ENCODE data around the gene RAMACL.

The RAMACL gene

DNA sequence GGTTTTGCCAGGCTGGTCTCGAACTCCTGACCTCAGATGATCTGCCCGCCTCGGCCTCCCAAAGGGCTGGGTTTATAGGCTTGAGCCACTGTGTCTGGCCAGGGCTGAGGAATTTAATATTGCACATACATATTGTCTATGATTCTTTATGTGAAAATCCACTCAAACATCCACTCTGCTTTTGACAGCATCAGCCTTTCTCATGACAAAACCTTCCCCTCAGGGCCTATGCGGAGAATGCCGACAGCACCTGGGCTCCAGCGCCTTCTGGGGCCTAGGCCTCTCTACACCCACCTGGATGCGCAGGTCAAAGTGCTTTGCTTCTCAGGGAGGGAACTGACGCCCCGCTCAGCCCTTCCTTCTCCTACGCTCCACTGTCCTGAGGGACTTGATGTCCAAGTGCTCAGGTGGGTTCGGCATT, 5.4 kb downstream of the RAMACL start:
- H3K4me3 ChIP-seq (ENCODE audit: low read length), result no peak overlapping the region

DNA sequence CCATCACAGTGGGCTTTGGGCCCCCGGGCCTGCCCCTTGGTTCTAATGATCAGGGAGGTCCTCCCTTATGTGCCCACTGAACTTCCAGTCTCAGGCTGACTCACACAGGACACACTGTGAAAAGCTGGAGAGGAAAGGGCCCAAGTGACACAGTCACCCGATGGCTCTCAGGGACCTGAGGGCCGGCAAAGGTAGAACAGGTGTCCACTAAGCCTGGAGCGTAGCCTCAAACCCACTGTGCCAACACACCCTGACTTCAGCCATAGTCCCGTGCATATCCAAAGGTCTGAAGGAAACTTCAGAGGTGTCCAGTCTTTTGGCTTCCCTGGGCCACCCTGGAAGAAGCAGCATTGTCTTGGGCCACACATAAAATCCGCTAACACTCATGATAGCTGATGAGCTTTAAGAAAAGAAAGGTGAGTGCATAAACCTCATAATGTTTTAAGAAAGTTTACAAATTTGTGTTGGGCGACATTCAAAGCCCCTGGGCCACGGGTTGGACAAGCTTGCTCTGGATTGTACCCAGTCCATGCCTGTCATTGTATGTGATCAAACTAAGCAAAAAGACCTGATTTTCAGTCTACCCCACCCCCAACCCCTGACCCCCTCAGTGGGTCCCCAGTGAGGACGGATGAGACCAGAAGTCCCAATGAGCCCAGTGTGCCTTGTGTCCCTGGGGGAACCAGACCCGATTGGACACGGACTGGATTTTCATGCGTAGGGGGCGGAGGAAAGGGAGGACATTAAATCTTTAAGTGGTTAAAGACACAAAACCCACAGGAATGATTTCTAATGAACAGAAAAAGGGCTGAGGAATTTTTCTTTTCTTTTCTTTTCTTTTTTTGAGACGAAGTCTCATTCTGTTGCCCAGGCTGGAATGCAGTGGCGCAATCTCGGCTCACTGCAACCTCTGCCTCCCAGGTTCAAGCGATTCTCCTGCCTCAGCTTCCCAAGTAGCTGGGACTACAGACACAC, 6.1 kb downstream of the RAMACL start:
- DNase-seq (ENCODE audit: low read depth, low spot score), result no peak
- H3K4me3 ChIP-seq (ENCODE audit: low read length), result no peak overlapping the region

More for the DNA sequence above, 5.4 kb downstream of the RAMACL start:
- DNase-seq (ENCODE audit: low read depth, low spot score), result no peak

DNA sequence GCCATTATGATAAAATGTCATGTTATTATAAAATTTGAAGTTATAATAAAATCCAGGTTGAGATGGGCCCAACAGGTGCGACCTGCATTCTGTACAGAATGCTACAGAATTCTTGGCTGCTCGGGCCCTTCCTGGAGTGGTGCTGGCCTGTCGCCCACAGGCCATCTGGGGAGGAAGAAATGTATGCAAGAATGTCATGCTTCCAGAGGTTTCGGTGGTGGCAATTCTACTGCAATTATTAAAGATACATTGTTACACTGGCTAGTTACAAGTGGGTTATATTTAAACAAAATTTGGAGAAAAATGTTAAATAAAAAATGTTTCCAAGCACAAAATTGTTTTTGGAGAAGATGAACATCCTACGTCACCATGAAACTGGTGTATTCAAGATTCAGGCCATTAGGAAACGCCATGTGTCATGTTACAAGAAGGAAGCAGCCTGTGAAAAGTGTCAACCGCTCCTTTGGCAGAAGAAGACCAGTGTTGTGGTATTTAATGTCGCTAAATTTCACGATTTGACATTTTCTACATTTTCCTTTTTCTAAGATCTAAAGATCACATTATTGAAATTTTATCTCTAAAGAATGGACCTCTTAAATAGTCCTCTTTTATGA, 7.1 kb downstream of the RAMACL start:
- H3K4me3 ChIP-seq (ENCODE audit: low read length), result no peak overlapping the region
- DNase-seq (ENCODE audit: low read depth, low spot score), result no peak

DNA sequence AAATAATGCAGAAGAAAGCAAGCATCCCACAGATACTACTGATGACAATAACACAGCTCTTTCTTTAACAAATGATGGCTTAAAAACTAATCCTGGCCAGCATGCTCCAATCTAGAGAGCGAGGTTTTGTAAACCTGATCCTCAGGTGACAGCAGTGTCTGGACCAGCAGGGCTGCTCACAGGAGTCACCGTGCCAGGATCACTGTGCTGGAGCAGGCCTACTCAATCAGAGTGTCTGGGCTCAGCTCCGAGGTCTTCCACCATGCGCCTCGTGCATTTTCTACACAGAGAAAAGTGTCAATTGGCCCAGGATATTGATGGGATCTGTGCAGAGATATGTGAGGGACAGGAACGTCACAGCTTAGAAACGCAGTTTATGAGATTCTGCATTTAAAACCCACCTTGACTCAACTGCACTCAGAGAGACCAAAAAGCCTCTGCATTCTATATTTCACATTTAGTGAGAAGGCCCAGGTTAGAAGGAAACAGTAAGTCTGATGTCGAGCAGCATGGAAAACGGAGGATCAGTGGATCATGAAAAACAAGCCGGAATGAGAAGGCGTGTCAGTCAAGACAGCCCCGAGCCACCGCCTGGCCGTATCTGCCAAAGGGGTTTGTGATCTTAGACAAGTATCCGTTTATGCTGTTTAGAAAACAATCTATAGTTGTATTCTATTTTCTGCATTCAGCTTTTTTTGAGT, 7.8 kb downstream of the RAMACL start:
- DNase-seq (ENCODE audit: low read depth, low spot score), result no peak
- no peak overlapping the region for H3K4me3 ChIP-seq (ENCODE audit: low read length)

DNA sequence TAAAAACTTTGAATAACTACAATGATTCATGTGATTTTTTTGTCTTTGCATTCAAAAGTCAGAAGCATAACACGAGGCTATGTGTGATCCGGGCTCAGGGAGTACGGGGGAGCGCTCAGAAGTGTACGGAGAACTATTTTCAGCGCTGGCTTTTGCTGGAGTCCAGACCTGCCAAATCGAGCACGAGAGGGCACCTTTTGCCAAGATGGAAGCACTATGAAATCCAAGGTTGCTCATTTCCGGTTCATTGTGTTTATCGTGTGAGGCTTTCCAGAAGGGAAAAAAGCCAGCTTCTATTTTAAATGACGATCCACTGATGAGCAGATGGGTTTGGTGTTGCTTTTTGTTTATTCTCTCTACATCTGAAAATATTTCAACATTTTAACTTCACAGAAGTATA, 11.3 kb downstream of the RAMACL start:
- no peak for DNase-seq (ENCODE audit: low read depth, low spot score)
- no peak overlapping the region for H3K4me3 ChIP-seq (ENCODE audit: low read length)

DNA sequence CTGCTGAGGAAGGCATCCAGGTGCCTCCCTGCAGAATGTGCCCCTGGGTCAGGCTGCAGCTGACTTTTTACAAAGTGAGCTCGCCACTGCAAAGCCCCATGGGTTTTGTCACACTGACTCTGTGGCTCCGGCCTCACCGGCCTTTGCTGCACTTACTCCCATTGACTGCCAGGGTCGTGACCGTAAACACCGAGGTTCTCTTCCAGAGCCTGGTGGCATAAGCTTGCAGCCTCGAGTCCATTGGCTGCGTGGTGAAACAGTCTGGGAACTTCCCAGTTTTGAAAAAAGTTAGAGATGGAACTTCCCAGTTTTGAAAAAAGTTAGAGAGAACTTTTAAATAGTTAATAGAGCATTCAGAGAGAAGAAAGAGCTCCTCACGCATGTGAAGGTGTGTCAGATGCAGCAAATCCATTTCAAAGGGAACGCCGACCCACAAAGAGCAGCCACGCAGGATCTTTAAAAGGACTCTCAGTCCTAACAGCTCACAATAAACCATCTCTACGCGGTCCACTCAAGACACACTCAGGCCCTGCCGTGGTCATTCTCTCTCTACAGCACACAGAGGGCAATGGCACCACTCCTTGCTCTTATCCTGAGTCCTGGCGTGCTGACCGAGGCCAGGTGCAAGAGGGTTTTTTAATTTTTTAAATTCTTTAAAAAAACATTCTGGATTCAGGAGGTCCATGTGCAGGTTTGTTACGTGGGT, 12.8 kb downstream of the RAMACL start:
- no peak for DNase-seq (ENCODE audit: low read depth, low spot score)
- H3K4me3 ChIP-seq (ENCODE audit: low read length), result no peak overlapping the region

DNA sequence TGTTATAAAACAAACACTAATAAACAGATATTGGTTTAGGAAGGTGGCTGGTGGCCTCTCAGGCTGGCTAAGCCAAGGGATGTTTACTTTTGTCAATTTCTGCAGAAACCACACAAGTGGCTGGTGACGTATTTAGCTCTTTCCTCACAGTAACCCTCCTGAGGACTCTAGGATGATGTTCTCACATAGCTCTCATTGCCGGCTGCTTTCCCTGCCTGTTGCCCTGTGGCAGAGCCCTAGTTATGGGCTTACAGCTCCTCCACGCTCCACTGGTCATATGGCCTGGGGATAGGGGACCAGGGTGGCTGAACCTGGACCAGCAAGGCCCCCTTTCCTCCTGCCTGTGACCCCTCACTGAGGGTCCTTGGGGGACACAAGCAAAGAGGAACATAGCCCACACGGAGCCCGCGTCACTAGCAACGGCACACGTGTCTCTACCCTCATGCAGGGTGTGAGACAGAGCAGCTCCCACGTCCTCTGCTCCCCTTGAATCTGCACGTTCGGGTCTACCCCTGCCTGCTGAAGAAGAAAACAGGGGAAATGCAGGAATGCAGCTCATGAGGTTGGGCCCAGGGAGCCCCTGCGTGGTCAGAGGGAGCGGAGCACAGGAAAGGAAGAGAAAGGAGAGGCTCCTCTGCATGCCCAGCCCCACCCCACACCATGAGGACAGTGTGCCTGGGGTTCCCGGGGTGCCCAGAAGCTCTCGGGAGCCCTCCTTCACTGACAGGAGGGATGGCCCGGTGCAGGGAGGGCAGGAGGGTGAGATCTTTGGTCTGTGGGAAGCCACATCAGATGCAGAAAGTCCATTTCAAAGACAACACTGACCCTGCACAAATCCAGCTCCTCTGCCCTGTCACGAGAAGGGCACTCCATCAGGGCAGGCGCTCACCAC, 13.9 kb downstream of the RAMACL start:
- no peak overlapping the region for H3K4me3 ChIP-seq (ENCODE audit: low read length)
- DNase-seq (ENCODE audit: low read depth, low spot score), result no peak

DNA sequence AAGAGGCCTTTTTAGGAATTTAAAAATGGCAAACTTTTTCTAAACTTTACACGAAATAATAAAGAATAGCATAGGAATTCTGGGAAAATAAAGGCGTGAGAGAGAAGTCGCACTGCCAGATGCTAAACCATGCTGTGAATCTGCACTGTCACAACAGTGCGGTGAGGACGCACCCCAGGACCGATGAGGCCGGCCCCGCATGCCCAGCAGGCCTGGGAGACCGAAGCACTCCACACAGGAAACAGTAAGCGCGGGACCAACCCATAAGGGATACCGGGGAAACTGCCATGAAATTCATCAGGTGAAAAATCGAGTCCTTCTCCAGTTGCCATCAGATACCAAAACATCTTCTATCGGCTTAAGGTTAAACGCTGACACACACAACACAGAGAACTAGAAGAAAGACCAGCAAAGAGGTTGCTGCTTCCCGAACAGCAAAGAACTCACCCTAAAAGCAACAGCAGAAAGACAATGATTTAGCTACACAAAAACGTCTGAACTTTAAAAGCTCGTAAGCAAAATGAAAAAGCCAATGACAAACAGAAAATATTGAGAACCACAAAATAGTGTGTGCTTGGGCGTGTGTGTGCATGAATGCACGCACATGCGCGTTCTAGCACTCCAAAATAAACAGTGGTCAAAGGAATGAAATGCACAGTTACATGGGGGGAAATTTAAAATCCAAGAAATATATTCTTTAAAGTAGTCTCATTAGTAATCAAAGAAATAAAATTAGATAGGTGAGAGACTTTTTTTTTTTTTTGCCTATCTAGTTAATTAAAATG, 15.4 kb downstream of the RAMACL start:
- no peak overlapping the region for H3K4me3 ChIP-seq (ENCODE audit: low read length)
- DNase-seq (ENCODE audit: low read depth, low spot score), result no peak

DNA sequence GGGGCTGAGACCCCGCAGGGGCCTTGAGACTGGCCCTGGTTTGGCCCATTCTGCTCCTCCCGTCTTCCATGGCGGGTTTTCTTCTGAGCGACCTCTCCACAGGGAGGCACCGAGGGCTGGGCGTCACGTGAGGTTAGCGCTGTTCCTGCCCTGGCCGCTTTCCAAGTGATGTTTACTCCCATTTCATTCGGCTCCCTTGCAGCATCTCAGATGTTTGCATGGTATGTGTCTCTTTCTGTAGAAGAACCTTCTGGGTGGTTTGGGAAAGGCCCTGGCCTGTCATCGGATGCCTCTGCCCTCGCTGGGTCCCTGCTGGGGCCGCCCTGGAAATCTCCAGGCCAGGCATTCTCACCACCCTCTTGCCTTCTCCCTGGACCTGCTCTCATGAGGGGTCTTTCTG, 17.3 kb downstream of the RAMACL start:
- no peak overlapping the region for H3K4me3 ChIP-seq (ENCODE audit: low read length)
- no peak for DNase-seq (ENCODE audit: low read depth, low spot score)

DNA sequence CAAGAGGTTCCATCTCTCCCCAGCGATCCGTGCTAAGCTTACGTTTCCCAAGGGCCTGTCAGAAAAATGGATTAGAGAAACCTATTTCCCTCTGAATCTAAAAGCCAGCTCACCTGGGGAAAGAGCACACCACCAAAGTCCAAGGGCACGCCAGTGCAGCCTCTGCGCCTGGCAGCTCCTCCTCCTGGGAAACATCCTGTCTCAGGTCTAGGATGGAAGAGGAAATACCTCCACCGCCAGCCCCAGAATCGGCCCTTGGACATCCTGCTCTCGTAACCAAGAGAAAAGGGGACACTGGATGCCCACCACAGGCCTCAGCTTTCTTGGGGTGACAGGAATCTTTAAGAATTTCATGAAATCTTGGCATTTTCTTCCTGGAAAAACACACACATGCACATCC, 18.7 kb downstream of the RAMACL start:
- no peak for DNase-seq (ENCODE audit: low read depth, low spot score)
- H3K4me3 ChIP-seq (ENCODE audit: low read length), result no peak overlapping the region

DNA sequence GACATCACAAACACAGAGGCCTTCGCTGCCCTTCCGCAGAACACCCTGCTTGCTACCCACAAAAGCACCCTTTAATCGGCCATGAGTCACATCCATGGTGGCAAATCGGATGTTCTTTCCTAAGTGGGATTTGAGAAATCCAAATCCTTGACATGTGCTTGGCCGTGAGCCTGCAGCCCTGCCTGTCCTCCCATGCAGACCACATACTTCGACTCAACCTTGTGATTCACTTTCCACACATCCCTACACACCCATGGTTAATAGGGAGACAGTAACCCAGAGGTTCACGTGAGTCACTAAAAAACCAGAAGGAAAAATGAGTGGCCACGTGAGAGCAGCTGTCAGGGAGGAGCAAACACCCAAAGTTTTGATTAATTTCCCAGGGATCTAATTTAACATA, 19.4 kb downstream of the RAMACL start:
- no peak for DNase-seq (ENCODE audit: low read depth, low spot score)

DNA sequence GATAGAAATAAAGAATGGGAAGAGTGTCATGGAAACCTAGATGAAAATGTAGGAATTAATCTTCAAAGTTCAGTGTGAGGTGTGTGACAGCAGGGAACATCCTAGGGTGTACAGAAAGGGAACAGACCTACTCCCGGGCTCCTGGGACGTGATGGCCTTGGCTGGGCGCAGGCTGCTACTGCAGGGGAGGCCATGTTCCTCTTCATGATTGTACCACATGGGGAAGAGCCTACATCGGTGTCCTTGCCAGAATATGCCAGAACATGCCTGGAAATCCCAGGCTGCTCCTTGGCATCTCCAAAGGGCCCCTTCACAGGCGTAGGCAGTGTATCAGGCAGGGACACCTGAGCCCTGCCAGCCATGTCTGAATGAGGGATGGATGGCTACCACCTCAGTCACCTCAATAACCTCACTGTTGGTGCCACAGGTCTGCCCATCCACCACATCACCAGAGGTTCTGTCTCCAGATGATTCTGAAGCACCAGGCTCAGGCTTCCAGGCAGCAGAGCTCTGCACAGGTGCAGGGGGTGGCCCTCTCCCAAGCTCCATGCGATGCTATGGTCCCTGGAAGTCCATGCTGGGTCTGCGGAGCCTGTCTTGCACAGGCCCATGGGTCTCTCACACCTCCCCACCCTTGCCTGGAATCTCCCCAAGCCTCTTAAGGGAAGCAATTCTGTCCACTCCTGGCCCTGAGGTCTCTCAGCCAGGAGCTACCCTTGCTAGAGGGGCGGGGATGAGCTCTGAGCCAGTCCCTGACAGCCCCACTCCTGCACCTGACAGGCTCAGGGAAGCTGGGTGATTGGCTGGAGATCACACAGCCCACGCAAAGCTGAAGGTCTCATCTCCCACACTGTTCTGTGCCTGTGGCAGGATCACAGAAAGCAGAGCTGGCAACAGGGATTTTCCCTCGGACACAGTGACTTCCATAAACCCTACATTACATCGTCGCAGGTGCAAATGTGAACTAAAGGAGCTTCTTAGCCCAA, 20.2 kb downstream of the RAMACL start:
- DNase-seq (ENCODE audit: low read depth, low spot score), result no peak
- no peak overlapping the region for H3K4me3 ChIP-seq (ENCODE audit: low read length)

More for the DNA sequence above, 19.4 kb downstream of the RAMACL start:
- H3K4me3 ChIP-seq (ENCODE audit: low read length), result no peak overlapping the region

DNA sequence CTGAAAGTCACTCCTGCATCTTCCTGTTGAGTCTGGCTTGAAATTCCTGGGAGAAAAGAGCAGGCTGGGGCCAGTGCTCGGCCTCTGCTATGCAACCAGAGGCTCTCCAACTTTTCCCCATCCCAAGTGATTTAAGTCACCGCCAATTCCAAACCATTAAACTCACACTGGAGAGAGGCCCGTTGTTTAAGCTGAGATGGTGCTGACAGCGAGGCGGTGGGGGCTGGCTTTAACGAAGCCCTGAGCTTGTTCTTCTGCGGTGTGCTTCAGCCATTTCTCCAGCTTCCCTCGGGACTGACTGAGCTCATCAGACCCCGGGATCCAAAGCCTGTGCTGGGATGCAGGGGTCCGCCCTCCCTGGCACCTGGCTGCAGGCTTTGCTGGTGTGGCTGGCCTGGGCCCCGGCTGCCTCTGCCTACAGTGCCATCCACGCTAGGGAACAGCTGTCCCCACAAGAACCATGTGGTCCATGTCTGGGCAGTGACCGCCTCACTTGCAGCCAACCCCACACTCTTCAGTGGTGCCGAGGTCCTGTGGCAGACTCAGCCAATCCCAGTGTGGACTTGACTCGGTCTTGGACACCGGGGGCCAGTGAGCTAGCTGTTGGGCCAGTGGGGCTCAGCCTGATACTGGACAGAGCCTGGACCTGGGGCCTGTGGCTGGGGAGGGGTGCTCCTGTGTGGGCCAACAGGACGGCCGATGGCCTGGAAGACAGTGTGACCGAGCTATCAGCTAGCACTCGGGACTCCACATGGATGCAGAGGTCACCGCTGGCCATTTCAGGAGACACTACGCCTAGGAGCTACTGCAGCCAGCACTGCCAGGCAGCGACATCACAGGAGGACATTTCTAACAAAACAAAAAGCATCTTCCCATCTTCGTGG, 21.2 kb downstream of the RAMACL start:
- no peak for DNase-seq (ENCODE audit: low read depth, low spot score)
- H3K4me3 ChIP-seq (ENCODE audit: low read length), result no peak overlapping the region

DNA sequence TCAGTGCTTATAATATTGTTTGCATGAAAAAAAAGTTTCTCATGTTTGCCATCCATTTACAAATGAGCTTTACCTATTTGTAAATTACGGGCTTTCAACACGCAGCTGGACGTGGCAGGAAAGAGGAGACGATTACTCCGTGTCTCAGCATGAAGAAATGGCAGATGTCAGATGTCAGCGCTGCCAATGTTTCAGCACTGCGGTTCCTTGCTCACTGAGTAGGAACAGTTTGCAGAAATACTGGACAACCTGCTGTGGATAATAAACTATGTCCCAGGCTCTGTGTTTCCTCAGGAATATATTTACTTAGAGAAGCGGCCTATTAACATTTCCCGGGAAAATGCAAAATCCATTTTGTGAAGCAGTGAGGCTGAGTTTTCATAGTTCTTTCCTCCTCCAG, 22.7 kb downstream of the RAMACL start:
- no peak for DNase-seq (ENCODE audit: low read depth, low spot score)
- H3K4me3 ChIP-seq (ENCODE audit: low read length), result no peak overlapping the region

DNA sequence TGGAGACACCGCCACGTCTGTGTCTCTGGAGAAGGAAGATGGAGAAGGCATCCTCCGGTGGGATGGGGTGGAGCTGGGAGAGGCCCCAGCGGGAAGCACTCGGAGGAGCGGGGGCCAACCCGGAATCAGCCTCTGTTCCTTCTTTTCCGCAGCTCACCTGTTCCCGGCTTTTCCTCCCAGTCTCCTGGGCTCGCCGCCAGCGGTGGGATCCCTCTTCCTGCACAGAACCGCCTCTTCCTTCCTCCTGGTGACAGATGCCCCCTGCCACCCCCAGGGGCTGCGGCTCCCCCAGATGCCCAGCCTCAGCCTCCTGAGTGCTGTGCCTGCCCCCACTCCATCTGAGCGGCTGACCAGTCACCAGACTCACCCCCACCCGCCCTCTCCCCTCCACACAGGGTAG, 23.3 kb downstream of the RAMACL start:
- DNase-seq (ENCODE audit: low read depth, low spot score), result no peak
- no peak overlapping the region for H3K4me3 ChIP-seq (ENCODE audit: low read length)

DNA sequence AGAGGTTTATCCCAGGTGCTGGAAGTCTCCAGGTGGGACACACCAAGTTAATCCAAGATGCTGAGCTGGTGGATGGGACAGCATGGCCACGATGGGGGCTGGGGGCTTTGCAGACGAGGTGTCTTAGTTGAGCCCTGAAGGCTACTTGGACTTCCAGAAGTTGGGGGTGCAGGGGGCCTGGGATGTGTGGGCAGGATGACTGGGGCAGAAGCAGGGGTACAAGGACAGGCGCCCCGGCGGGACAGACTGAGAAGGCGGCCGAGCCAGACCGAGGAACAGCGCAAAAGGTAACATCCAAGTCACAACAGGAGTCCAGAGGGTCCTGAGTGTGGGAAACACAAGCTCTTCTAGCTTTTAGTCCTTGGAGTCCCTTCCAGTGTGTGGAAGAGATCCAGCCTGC, 23.8 kb downstream of the RAMACL start:
- H3K4me3 ChIP-seq (ENCODE audit: low read length), result no peak overlapping the region
- DNase-seq (ENCODE audit: low read depth, low spot score), result no peak

Data from Jurkat, Clone E6-1 (cell line).